K562 treated with DMSO at 1 percent for 24 hours (cell line): ENCODE data around the gene ODAD2. TPM values are rescaled to one million over a fixed set of nuclear protein-coding genes. Genes with fewer than 3 reads are reported as not detected.

Experiments used
- total RNA-seq: library from RNA; unstranded; fragments of 300-600 nt; gene quantifications from 2 replicates; pipeline ENCODE4 v1.2.3, GENCODE V29; 2022; ENCODE audit warnings: low read depth; ENCODE audit not compliant: insufficient read depth

The ODAD2 gene, protein sequence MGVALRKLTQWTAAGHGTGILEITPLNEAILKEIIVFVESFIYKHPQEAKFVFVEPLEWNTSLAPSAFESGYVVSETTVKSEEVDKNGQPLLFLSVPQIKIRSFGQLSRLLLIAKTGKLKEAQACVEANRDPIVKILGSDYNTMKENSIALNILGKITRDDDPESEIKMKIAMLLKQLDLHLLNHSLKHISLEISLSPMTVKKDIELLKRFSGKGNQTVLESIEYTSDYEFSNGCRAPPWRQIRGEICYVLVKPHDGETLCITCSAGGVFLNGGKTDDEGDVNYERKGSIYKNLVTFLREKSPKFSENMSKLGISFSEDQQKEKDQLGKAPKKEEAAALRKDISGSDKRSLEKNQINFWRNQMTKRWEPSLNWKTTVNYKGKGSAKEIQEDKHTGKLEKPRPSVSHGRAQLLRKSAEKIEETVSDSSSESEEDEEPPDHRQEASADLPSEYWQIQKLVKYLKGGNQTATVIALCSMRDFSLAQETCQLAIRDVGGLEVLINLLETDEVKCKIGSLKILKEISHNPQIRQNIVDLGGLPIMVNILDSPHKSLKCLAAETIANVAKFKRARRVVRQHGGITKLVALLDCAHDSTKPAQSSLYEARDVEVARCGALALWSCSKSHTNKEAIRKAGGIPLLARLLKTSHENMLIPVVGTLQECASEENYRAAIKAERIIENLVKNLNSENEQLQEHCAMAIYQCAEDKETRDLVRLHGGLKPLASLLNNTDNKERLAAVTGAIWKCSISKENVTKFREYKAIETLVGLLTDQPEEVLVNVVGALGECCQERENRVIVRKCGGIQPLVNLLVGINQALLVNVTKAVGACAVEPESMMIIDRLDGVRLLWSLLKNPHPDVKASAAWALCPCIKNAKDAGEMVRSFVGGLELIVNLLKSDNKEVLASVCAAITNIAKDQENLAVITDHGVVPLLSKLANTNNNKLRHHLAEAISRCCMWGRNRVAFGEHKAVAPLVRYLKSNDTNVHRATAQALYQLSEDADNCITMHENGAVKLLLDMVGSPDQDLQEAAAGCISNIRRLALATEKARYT
- total RNA-seq: not detected in 2 replicates

DNA sequence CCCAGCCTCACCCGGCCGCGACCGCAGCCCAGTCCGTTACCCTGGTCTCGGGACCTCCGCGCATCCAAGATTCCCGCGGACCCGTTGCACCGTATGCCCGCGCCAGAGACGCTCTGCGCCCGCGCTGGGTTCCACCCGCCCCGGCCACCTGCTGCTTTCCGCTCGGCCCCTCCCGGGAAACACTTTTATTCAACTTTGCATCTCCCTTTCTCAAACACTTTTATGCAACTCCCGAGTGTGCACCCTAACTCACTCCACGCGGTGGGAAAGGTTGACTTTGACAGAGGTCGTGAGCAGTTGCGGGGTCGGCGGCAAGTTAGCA is at the start of gene ODAD2:
Gene ODAD2, minus strand, starts transcription at position 126 of the 322 bp plus-strand sequence. CDS start 3,937 bp downstream, outside the sequence.

